Right lobe of liver (tissue), 4 donors: Measurements from ENCODE around the gene CABP4.

Experiments used
- POLR2A ChIP-seq: fragments of 450-650 bp; IDR thresholded peaks from one replicate; pipeline ENCODE4 v1.6.1; 2017; ENCODE audit warnings: antibody characterized with exemption, mild to moderate bottlenecking
- TF ChIP-seq, protein P1 (sequence below), 4 donors: fragments of 200-600 bp in 3 of 4; fragments of 450-650 bp in 1 of 4; IDR thresholded peaks; one replicate each; pipeline versions ENCODE4 v1.5.1 to v1.8.0; 2016 to 2022; ENCODE audit warnings: antibody characterized with exemption in 4 of 4, mild to moderate bottlenecking in 2 of 4
- donor health status: DM: no; HTN: no; CAD: no.
- donor health status: DM: no; HTN: no; CAD: no.
- donor health status: DM: no; HTN: yes; CAD: no.

DNA sequence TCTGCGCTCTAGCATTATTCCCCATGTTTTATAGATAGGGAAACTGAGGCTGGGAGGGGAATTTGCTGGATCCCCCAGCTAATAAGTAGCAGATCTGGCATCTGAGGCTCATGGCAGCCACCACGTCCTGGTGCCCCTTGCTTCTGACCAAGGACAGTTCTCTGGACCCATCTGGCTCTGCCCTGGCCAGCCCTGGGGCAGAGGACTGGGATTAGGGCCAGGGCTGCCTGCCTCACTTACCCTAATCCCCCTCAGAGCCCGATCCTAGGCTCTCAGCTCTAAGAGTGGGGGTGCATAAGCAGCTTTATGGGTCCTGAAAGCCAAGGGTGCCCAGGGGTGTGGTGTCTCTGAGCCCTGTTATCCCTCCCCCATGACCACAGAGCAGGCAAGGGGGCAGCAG is at the start of gene CABP4:
- TF ChIP-seq, protein P1, sequence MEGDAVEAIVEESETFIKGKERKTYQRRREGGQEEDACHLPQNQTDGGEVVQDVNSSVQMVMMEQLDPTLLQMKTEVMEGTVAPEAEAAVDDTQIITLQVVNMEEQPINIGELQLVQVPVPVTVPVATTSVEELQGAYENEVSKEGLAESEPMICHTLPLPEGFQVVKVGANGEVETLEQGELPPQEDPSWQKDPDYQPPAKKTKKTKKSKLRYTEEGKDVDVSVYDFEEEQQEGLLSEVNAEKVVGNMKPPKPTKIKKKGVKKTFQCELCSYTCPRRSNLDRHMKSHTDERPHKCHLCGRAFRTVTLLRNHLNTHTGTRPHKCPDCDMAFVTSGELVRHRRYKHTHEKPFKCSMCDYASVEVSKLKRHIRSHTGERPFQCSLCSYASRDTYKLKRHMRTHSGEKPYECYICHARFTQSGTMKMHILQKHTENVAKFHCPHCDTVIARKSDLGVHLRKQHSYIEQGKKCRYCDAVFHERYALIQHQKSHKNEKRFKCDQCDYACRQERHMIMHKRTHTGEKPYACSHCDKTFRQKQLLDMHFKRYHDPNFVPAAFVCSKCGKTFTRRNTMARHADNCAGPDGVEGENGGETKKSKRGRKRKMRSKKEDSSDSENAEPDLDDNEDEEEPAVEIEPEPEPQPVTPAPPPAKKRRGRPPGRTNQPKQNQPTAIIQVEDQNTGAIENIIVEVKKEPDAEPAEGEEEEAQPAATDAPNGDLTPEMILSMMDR (IDR thresholded peaks at IDR 0.05), result no peak
- TF ChIP-seq POLR2A, result no peak
